A673 (cell line): ENCODE measurements around the gene RUNDC1. TPM values are rescaled to one million over a fixed set of nuclear protein-coding genes. Genes with fewer than 3 reads are reported as not detected.
A peak's percentile ranks its signal among the peaks of the same experiment; 100 is the strongest.

Experiments used
- Bru-seq: library from RNA; stranded (reverse); fragments of 400-500 nt; gene quantifications from one replicate; lab custom pipeline; 2021; lab: Mats Ljungman, UMichigan
- BruChase-seq, 2 experiments: library from RNA; stranded (reverse); fragments of 400-500 nt; gene quantifications; one replicate each; lab custom pipeline; 2021; lab: Mats Ljungman, UMichigan
- BruUV-seq: library from RNA; stranded (reverse); fragments of 400-500 nt; replicated peaks from 2 replicates; lab custom pipeline; 2021; lab: Mats Ljungman, UMichigan
- CTCF ChIA-PET: fragments of 300-600 bp; sonication (Branson Sonifier 250); formaldehyde crosslinking; loops from one replicate; lab custom pipeline; 2022; ENCODE audit warnings: antibody characterized with exemption; lab: Charles Lee
- POLR2A ChIA-PET: fragments of 300-600 bp; sonication (Branson Sonifier 250); formaldehyde crosslinking; loops from one replicate; lab custom pipeline; 2022; ENCODE audit warnings: antibody characterized with exemption; ENCODE audit not compliant: low non-redundant PET; lab: Charles Lee
- DNase-seq: peaks from one replicate; pipeline ENCODE4 v3.0.0-alpha.2; 2015; ENCODE audit warnings: low spot score
- H3K27ac ChIP-seq: fragments of 200-600 bp; sonication (generic); 2 replicates; pipeline ENCODE4 v1.5.1; 2016; ENCODE audit warnings: mixed run types, low read depth, mild to moderate bottlenecking, mixed read lengths, antibody characterized with exemption, low read length; ENCODE audit not compliant: poor library complexity, severe bottlenecking
- H3K27me3 ChIP-seq: fragments of 200-600 bp; sonication (generic); replicated peaks from 2 replicates; pipeline ENCODE4 v1.6.1; 2017; ENCODE audit warnings: mixed run types, low read depth, mild to moderate bottlenecking, mixed read lengths, antibody characterized with exemption, low read length; ENCODE audit not compliant: insufficient read depth, poor library complexity
- H3K36me3 ChIP-seq: fragments of 200-600 bp; sonication (generic); 2 replicates; pipeline ENCODE4 v1.6.1; 2016; ENCODE audit warnings: mixed run types, mild to moderate bottlenecking, mixed read lengths, antibody characterized with exemption, low read length; ENCODE audit not compliant: insufficient read depth, poor library complexity, severe bottlenecking
- H3K4me1 ChIP-seq: fragments of 200-600 bp; sonication (generic); 2 replicates; pipeline ENCODE4 v1.6.1; 2017; ENCODE audit warnings: mixed run types, mild to moderate bottlenecking, mixed read lengths, antibody characterized with exemption, low read length; ENCODE audit not compliant: insufficient read depth, poor library complexity, severe bottlenecking
- H3K4me3 ChIP-seq: fragments of 200-600 bp; sonication (generic); 2 replicates; pipeline ENCODE4 v1.5.1; 2016; ENCODE audit warnings: low read depth, mixed run types, mild to moderate bottlenecking, mixed read lengths, low read length; ENCODE audit not compliant: poor library complexity, severe bottlenecking
- H3K9me3 ChIP-seq: fragments of 200-600 bp; sonication (generic); 2 replicates; pipeline ENCODE4 v1.6.1; 2016; ENCODE audit warnings: mixed run types, low read depth, mild to moderate bottlenecking, mixed read lengths, antibody characterized with exemption, low read length; ENCODE audit not compliant: poor library complexity, severe bottlenecking
- CTCF ChIP-seq: fragments of 300-800, 200-600 bp; sonication (generic); conservative IDR thresholded peaks from 2 replicates; pipeline ENCODE4 v1.5.1; 2017; ENCODE audit warnings: low read depth, mild to moderate bottlenecking, antibody characterized with exemption, low read length, moderate library complexity, mixed read lengths
- EZH2 ChIP-seq: fragments of 200-600 bp; sonication (generic); IDR thresholded peaks from 2 replicates; pipeline ENCODE4 v1.6.1; 2017; ENCODE audit warnings: borderline replicate concordance, low read depth, mild to moderate bottlenecking, mixed read lengths, antibody characterized with exemption, low read length; ENCODE audit not compliant: poor library complexity, severe bottlenecking
- intact Hi-C: fragments of 100-400 bp; cut with micrococcal nuclease; formaldehyde crosslinking; loops from one replicate; pipeline ENCODE4 v1.10.0; 2022; ENCODE audit not compliant: unreplicated experiment
- long read RNA-seq: library from polyadenylated mRNA; stranded (forward); transcript quantifications from one replicate; pipeline ENCODE4 v2.0.0, GENCODE V29; 2022
- total RNA-seq: library from RNA; stranded (reverse); gene quantifications from 2 replicates; pipeline ENCODE4 v1.2.3, GENCODE V29; 2021

RUNDC1 gene
- total RNA-seq (7.3 and 8.0 TPM in 2 replicates), Bru-seq, nascent RNA (percentile 60 among the genes with signal in this experiment), BruChase-seq, experiment 1, labeled RNA remaining after a 2-hour chase (percentile 67 among the genes with signal in this experiment), BruChase-seq, experiment 2, labeled RNA remaining after a 6-hour chase (percentile 75 among the genes with signal in this experiment)
- long read RNA-seq, transcript RUNDC1-201 (5 exons, 3,828 nt) = major isoform, 10 of 12 reads
- long read RNA-seq, partial matches to known transcripts = 1 of 12 reads
- long read RNA-seq, other reads (novel, unspliced or antisense) = 1 of 12 reads

- Histone ChIP-seq H3K27ac (peak within 1 kb of the TSS; percentile 68), H3K36me3 (no peaks in the 10 kb centered on the region), H3K4me3 (peak within 1 kb of the TSS; percentile 81), H3K9me3 (no peaks in the 10 kb centered on the region), H3K4me1 (no peaks in the 10 kb centered on the region), H3K27me3 (no peaks in the 10 kb centered on the region)
- no peak for TF ChIP-seq EZH2
- no peak for TF ChIP-seq CTCF
- POLR2A ChIA-PET = no interaction called here
- BruUV-seq = no TSS peak
- intact Hi-C loops = no loop called here
- CTCF ChIA-PET = no interaction called here
- DNase-seq = peak; percentile 89
Measured at GRCh38 chr17:42980274-42980765, at the start of gene RUNDC1. Gene RUNDC1, plus strand, starts transcription at chr17:42980565. Its CDS starts 12 bp downstream, at chr17:42980577.

- ChIA-PET POLR2A (interaction anchor here (0.6 kb wide), 1 partner anchor 13 kb away, joined by 3 read pairs; no protein-coding TSS in a partner anchor), CTCF (interaction anchor here (0.6 kb wide), 1 partner anchor 32 kb away, joined by 8 read pairs; no protein-coding TSS in a partner anchor)
Measured at GRCh38 chr17:42937712-42938596, 42.4 kb upstream of the RUNDC1 start.

More at GRCh38 chr17:42937712-42938596, 42.4 kb upstream of the RUNDC1 start:
- Histone ChIP-seq H3K4me1 (no peaks in the 10 kb centered on the region), H3K27me3 (no peaks in the 10 kb centered on the region), H3K27ac (no peak overlapping the region), H3K4me3 (no peak overlapping the region), H3K36me3 (no peaks in the 10 kb centered on the region), H3K9me3 (no peaks in the 10 kb centered on the region)
- BruUV-seq = no TSS peak
- TF ChIP-seq CTCF (peak; percentile 56), EZH2 (no peak)
- peak; percentile 58 for DNase-seq
- intact Hi-C loops = loop anchor here (2.0 kb wide), 1 partner anchor 95 kb away; no protein-coding TSS in a partner anchor
